T follicular helper cell (primary cell): ENCODE measurements around the gene KCNJ10.

Experiments used
- DNase-seq: peaks from one replicate; pipeline ENCODE4 v3.0.0-alpha.2; 2020; ENCODE audit warnings: low read depth

KCNJ10 gene

DNA sequence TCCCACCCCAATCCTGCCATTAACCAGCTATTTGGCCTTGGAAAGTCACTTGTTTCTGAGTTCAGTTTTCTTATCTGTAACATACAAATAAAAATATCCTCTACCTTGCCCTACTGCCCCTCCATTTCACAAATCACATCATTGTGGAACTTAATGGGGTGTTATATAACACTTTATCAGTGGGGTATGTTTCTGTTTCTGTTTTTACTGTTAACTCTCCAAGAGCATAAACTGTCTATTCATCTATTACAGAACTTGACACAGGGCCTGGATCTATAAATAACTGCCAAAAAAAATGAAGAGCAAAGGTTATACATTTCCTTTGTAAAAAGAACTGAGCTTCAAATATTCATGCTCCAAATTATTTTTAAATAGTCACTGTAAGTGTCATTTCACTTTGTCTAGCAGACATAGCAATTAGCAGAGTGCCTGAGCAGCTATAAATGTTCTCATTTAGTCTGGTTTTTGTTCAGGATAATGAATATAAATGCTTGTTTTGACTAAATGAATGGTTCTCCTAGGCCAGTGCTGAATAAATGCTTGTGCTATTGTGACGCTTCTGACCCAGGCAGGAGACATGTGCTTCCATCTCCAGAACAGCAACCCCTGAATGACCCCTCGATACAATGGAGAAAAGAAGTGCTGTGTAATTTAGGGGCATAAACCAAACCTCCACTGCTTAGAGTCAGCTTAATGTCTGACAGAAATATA is 45.6 kb downstream of the KCNJ10 start:
- no peak for DNase-seq

GRCh38 chr1:160022330-160023310 is 47.3 kb downstream of the KCNJ10 start:
- DNase-seq = no peak

DNA sequence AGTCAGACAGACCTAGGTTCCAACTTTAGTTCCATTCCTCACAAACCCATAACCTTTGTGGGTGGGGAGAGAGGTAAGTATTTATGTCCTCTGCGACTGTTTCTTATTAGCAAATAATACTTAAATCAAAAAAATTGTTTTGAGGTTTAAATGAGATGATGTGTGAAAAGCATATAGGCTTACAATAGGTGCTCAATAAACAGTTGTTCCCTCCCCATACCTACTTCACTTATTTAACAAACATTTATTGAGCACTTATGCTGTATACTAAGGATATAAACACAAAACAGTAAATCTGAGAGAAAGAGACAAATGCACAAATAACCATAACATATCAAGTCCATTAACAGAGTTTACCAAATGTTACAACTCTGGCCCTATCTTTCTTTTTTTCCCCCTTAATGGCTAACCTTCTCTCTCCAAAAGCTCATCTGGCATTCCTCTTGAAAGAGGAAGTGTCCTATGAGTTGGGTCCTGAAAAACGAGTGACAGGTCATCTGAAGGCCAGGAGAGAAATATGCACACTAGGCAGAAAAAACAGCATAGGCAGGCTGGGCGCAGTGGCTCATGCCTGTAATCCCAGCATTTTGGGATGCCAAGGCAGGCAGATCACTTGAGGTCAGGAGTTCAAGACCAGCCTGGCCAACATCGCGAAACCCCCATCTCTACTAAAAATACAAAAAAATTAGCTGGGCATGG is 48.4 kb downstream of the KCNJ10 start:
- no peak for DNase-seq

- DNase-seq = no peak
Observed at GRCh38 chr1:160020196-160020595, 49.8 kb downstream of the KCNJ10 start.

DNA sequence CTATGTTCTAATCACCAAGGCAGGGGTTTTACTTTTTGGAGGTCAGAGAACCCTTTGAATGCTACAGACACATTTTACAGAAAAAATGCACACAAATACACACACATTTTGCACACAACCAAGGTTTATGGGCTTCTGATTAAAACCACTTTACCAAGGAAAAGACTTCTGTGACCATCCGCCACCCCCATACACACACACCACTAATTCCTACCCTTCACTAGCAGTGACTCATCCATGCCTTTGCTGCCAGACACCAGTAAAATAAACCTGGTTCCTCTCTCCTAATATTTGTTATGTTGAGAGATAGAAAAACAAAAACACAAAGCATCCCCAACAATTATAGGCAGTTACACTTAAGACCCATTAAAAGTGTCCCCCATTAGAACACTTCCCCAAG is 51.1 kb downstream of the KCNJ10 start:
- DNase-seq = no peak

- DNase-seq = no peak
Observed at GRCh38 chr1:160018347-160018746, 51.6 kb downstream of the KCNJ10 start.

GRCh38 chr1:160017592-160017991 is 52.4 kb downstream of the KCNJ10 start:
- no peak for DNase-seq

- DNase-seq = no peak
Observed at GRCh38 chr1:160011781-160012180, 58.2 kb downstream of the KCNJ10 start.

- DNase-seq = no peak
Observed at GRCh38 chr1:160009801-160010200, 60.2 kb downstream of the KCNJ10 start.

DNA sequence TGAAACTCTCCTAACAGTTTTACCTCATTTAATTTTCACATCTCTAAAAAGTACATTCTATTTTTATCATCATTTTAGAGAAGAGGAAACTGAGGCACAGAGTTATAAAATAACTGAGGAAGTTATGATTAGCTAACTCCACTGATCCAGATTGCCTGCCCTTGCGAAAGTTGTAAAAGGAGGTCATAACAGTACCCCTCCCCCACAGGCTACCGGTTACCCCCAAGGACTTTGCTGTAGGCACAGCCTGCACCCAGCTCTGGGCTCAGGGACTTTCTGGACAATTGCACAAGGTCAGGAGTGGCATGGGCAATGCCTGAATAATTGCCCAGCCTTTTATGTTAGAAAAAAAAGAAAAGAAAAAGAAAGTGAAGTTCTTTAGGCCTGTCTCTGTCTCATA is 60.9 kb downstream of the KCNJ10 start:
- DNase-seq = no peak

DNA sequence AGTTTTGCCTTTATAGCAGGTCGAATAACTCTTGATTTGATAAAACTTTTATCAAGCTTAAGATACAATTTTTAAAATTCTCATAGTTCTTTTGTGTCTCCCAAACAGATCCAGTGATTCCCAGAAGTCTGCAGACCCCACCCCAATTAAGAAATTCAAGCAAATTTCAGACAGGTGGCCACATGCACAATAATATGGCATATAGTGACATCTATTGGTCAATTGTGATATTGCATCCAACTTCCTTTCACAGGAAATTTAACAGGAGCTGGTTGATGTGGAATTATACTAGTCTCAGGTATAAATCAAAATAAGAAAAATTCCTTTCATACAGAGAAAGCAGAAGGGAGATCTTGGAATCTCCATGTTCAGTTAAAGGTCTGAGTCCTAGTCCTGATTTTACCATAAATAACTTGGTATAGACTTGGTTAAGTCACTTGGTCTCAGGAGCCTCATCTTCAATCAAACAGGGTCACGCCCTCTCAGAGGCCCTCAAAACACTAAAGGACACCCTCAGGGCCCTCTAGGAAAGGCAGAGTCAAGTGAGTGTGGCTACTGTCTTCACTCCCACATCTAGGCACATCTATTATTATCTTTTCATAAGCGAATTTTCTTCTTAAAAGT is 62.3 kb downstream of the KCNJ10 start:
- DNase-seq = no peak

GRCh38 chr1:160006312-160006940 is 63.5 kb downstream of the KCNJ10 start:
- DNase-seq = peak; percentile 56

DNA sequence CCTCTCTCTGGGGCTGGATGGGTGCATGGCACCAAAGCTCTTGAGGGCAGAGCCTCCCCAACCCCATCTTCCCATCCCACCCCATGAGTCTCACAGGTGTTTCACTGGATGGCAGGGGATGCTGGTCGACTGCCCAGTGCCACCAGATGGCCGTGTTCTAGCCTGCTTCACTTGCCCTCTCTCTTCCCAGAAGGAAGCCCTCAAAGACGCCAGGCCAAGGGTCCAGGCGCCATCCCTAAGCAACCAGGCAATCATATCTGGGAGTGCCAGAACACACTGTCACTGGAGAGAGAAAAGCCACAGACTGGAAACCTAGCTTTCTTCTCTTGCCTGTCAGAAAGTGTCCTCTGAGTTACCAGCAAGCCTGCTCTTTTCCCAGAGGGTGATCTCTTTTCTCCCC is 64.9 kb downstream of the KCNJ10 start:
- no peak for DNase-seq

DNA sequence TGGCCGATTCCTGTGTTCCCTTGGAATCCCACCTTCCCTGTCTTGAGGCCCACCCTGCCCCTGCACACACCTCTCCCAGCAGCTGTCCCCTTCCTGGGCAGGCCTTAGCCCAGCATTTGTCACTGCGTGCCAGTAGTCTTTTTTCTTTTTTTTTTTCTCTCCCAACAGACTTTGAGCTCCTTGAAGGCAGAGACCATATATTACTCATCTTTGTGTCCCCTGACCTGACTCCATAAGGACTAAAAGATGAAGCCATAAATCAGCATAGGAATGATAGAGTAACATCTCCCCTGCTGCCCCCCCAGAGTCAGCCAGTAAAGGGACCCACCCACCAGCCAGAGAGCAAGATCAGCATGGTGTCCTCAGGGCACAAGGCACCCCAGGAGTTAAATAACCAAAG is 65.5 kb downstream of the KCNJ10 start:
- DNase-seq = no peak

DNA sequence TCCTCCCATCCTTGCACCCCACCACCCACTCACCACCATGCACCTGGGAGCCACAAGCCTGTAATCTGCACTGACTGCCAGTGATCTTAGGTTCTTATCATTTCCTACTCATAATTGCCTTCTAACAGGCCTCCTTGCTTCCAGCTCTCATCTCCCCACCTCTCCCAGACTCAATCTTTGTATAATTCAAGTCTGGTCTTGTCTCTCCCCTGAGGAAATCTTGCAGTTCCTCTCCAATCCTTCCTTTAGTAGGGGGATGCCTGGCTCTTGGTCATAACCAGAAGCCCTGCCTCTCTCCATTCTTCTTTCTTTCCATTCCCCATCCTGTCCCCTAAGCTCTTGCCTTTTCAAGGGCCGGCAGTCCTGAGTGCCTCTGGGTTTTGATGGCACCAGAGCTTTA is 66.0 kb downstream of the KCNJ10 start:
- DNase-seq = no peak

DNA sequence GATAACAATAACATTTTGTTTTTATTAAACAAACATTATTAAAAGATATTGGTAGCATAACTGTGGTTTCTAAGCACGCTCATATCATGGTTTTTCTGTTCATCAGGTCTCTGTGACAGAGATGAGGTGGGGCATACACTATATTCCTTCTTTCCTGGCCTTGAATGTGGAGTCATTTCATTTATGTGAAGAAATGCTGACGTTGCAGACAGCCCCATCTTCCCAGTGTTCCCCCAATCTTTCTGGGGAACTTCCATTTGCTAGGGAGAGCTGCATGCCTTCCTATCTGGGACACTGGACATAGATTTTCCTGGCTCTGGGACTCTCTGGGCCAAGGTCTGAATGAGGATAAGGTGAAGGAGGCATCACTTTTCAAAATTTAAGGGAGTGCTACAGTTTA is 68.5 kb downstream of the KCNJ10 start:
- DNase-seq = no peak

DNA sequence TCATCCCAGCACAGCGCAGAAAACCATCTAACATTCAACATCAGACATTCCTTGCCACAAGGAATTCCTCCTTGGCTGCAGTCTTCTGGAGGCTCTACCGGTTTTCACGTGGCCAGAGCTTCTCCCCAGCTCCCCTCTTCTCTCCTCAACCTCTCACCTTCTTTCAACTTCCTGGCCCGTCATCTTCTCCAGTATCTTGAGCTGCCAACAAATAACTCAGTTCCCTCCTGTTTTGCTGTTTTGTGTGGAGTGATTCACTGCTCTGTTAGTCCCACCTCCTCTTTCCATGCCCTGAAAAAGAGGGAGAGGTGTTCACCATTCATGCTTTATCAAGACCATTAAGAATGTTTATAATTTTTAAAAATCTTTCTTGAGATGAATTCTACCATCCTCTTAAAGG is 70.8 kb downstream of the KCNJ10 start:
- DNase-seq = no peak

DNA sequence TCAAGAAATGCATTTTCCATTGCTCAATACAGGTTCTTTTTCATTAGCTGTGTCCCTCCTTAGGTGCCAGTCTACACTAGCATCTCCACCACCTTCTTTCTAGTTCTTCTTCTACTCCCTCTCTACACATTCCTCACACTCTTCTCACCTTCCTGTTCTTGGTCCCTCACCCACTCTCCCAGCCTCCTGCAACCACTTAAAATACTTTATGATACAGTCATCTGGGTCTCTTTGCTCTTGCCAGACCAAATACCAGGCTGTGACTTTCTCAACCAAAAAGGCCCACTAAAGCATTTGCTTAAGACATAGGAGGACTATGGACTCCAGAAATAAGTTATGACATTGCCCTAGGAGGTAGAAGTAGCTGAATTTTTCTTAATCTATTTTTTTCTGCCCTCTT is 73.3 kb downstream of the KCNJ10 start:
- DNase-seq = no peak

DNA sequence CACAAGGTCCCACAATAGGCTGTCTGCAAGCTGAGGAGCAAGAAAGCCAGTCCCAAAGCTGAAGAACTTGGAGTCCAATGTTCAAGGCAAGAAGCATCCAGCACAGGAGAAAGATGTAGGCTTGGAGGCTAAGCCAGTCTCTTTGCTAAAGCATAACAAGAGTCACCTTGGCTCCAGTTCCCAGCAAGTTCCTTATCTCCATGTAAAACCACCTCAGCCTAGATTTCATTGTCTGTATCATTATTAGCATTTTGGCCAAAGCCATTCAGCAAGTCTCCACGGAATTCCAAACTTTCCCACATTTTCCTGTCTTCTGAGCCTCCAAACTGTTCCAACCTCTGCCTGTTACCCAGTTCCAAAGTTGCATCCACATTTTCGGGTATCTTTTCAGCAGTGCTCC is 75.1 kb downstream of the KCNJ10 start:
- DNase-seq = no peak

GRCh38 chr1:159993911-159994310 is 76.0 kb downstream of the KCNJ10 start:
- DNase-seq = no peak

GRCh38 chr1:159992161-159992560 is 77.8 kb downstream of the KCNJ10 start:
- no peak for DNase-seq

DNA sequence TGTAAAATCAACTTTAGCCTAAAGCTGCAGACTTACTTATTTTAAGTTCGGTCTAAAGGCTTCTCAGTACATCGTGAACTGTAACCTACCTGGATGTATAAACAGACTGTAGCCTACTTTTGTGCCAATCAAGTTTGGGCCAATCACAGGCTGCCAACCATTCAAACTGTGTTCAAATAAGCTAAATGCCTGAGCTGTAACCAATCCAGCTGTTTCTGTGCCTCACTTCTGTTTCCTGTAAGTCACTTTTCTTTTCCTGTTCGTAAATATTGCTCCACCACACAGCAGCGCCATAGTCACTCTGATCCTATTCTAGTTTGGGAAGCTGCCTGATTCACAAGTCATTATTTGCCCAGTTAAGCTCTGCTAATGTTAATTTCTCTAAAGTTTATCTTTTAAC is 78.4 kb downstream of the KCNJ10 start:
- DNase-seq = no peak
